ENCODE results near the gene CBLB. TPM values are rescaled to one million over a fixed set of nuclear protein-coding genes. Genes with fewer than 3 reads are reported as not detected.

The CBLB gene
- total RNA-seq, 4 donors from 2014 or later: 17.0 to 33.8 (median 23.0) TPM

DNA sequence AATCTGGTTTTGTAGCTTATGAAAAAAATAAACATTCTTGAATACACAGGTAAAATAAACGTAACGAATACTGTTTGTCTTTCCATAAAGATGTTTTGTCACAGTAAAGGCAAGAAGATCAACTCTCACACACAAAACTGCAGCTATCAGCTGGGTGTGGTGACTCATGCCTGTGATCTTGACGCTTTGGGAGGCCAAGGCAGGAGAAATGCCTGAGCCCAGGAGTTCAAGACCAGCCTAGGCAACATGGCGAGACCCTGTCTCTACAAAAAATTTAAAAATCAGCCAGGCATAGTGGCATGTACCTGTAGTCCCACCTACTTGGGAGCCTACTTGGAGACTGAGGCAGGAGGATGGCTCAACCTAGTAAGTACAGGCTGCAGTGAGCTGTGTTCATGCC, 39.6 kb downstream of the CBLB start:
- 89 to 93% methylated on average over 4 of the region's 4 CpGs for WGBS, 2 donors
- intact Hi-C loops (cut with DNase I; ENCODE audit: low total_unique reads): no loop called here
- no peak for DNase-seq (ENCODE audit: low spot score in 2 of 2)

DNA sequence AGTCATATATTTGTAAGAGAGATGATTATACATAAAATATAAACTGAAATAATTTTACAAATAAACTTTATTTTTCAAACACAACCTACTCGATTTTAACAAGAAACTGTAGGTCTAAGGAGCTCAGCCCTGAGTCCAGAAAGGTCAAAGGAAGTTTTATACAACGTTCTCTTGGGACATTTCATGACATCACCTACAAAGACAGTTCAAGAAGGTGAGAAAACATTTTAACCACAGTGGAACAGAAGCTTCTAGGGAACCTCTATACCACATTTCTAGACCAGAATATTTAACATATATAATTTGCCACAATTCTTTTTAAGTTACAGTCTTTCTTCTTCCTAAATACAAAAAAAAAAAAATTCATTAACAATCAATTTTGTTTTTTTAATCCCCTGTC, 40.1 kb downstream of the CBLB start:
- DNase-seq (ENCODE audit: low spot score in 2 of 2): no peak
- H3K4me3 ChIP-seq (ENCODE audit: low read depth, poor library complexity, severe bottlenecking): no peak overlapping the region
- WGBS, 2 donors: 55 to 84% methylated on average over 2 of the region's 2 CpGs
- intact Hi-C loops (cut with DNase I; ENCODE audit: low total_unique reads): no loop called here
- TF ChIP-seq, protein P1, sequence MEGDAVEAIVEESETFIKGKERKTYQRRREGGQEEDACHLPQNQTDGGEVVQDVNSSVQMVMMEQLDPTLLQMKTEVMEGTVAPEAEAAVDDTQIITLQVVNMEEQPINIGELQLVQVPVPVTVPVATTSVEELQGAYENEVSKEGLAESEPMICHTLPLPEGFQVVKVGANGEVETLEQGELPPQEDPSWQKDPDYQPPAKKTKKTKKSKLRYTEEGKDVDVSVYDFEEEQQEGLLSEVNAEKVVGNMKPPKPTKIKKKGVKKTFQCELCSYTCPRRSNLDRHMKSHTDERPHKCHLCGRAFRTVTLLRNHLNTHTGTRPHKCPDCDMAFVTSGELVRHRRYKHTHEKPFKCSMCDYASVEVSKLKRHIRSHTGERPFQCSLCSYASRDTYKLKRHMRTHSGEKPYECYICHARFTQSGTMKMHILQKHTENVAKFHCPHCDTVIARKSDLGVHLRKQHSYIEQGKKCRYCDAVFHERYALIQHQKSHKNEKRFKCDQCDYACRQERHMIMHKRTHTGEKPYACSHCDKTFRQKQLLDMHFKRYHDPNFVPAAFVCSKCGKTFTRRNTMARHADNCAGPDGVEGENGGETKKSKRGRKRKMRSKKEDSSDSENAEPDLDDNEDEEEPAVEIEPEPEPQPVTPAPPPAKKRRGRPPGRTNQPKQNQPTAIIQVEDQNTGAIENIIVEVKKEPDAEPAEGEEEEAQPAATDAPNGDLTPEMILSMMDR (IDR thresholded peaks at IDR 0.05): no peak
- no peak for TF ChIP-seq POLR2A (IDR thresholded peaks at IDR 0.05)

More for the DNA sequence above, 39.6 kb downstream of the CBLB start:
- no peak for TF ChIP-seq POLR2A (IDR thresholded peaks at IDR 0.05)
- TF ChIP-seq, protein P1 (IDR thresholded peaks at IDR 0.05): no peak
- H3K4me3 ChIP-seq (ENCODE audit: low read depth, poor library complexity, severe bottlenecking): no peak overlapping the region

DNA sequence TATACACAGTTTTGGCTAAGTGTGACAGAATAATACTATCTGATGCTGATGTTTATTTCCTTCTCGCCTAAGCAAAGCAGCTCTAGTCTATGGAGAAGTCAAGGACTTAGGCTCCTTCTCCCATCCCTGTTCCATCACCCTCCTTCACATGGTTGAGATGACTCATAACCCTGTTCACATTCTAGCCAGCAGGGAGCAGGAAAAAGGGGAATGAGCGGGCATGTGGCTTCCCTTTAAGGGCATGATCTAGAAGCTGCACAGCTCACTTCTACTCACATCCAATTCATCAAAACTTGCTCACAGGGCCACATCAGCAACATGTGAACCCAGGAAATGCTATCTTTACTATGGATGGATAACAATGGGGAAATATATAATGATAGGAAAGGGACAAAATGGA, 40.9 kb downstream of the CBLB start:
- WGBS, 2 donors: 78 to 80% methylated on average over 2 of the region's 2 CpGs
- H3K4me3 ChIP-seq (ENCODE audit: low read depth, poor library complexity, severe bottlenecking): no peak overlapping the region
- intact Hi-C loops (cut with DNase I; ENCODE audit: low total_unique reads): no loop called here
- TF ChIP-seq, protein P1 (IDR thresholded peaks at IDR 0.05): no peak
- DNase-seq (ENCODE audit: low spot score in 2 of 2): peak in 1 of 2 donors; percentile 33

DNA sequence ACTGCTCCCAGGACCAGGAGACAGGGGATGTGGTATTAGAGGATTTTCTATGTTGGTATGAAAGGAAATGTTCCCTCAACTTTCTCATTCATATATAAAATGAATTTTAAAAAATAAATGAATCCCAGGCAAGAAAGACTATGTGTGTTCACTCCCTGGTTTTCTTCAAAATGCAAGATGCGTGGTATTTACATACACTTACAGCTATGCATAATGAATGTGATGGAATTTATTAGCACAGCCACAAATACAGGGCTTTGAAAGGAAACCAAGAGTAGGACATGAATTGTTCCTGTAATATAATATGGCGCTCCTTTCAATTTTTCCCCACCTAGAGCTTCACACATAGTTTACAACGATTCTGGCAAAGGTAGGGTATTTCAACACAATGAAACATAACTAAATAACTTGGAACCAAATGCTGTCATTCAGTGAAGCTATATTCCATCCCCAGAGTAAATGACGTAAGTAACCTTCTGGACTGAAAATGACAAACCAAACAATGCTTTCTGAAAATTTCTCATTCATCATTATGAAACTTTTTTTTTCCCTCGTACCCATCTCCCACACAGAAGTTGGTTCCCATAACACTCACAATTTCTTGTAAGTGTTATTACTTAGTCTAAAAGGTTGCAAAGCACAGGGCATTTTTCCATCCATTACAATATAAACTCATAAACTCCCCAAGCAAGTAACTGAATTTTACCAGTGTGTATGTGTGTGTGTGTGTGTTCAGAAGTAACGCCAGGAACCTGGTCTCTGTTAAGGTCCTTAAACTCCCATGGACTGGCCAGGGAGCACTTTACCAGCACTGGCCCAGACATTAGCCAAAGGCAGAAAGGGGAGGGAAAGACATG, 41.8 kb downstream of the CBLB start:
- TF ChIP-seq, protein P1 (IDR thresholded peaks at IDR 0.05): no peak
- TF ChIP-seq POLR2A (IDR thresholded peaks at IDR 0.05): no peak
- no peak overlapping the region for H3K4me3 ChIP-seq (ENCODE audit: low read depth, poor library complexity, severe bottlenecking)
- DNase-seq (ENCODE audit: low spot score in 2 of 2): no peak
- WGBS, 2 donors: 72 to 81% methylated on average over 6 of the region's 6 CpGs
- intact Hi-C loops (cut with DNase I; ENCODE audit: low total_unique reads): no loop called here

DNA sequence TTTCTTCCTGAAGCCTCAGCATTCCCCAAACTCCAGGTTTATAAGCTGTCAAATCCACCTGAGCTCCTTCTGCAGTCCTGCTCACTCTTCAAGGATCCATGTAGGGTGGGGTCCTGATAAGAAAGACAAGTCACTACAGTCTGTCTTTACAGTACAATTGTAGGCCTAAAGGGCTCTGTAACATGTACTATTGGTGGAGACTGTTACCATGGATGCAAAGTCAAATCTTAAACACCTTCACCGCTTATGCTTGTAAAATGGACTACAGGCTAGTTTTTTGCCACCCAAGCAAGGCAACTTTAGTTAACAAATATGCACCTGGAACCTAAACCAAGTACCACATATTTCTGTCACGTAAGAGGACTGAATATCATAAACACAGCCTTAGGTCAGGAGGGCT, 44.7 kb downstream of the CBLB start:
- WGBS, 2 donors: 85 to 97% methylated on average over 2 of the region's 2 CpGs
- TF ChIP-seq, protein P1 (IDR thresholded peaks at IDR 0.05): no peak
- DNase-seq (ENCODE audit: low spot score in 2 of 2): no peak
- H3K4me3 ChIP-seq (ENCODE audit: low read depth, poor library complexity, severe bottlenecking): no peak overlapping the region
- intact Hi-C loops (cut with DNase I; ENCODE audit: low total_unique reads): no loop called here
